Endodermal cell (in vitro differentiated cells): ENCODE results near the gene CAPZB. TPM values are rescaled to one million over a fixed set of nuclear protein-coding genes. Genes with fewer than 3 reads are reported as not detected.

Experiments
- DNase-seq: peaks from one replicate; pipeline ENCODE4 v3.0.0-alpha.2; 2017
- H3K27ac ChIP-seq: 2 replicates; pipeline ENCODE4 v1.5.1; 2013; ENCODE audit warnings: mild to moderate bottlenecking, low read depth, low read length, moderate library complexity
- H3K27me3 ChIP-seq: 2 replicates; pipeline ENCODE4 v1.6.1; 2013; ENCODE audit warnings: mild to moderate bottlenecking, low read length, moderate library complexity; ENCODE audit not compliant: insufficient read depth, control insufficient read depth, poor library complexity, severe bottlenecking
- H3K36me3 ChIP-seq: 2 replicates; pipeline ENCODE4 v1.7.0; 2013; ENCODE audit warnings: mild to moderate bottlenecking, low read length, moderate library complexity; ENCODE audit not compliant: control insufficient read depth, insufficient read depth
- H3K4me1 ChIP-seq: one replicate; pipeline ENCODE4 v1.7.0; 2013; ENCODE audit warnings: low read length; ENCODE audit not compliant: control insufficient read depth, insufficient read depth
- H3K4me3 ChIP-seq: 2 replicates; pipeline ENCODE4 v1.5.1; 2013; ENCODE audit warnings: mild to moderate bottlenecking, low read length, moderate library complexity
- H3K9ac ChIP-seq: 2 replicates; pipeline ENCODE4 v1.6.1; 2013; ENCODE audit warnings: mild to moderate bottlenecking, low read length, moderate library complexity; ENCODE audit not compliant: poor library complexity, severe bottlenecking; ENCODE audit errors: extremely low read depth
- H3K9me3 ChIP-seq: 2 replicates; pipeline ENCODE4 v1.6.1; 2013; ENCODE audit warnings: mild to moderate bottlenecking, low read length, moderate library complexity; ENCODE audit not compliant: control insufficient read depth
- H3K27ac Mint-ChIP-seq: 2 replicates; pipeline ENCODE4 v1.8.0; 2020; ENCODE audit warnings: mixed read lengths
- H3K27me3 Mint-ChIP-seq: 2 replicates; pipeline ENCODE4 v1.8.0; 2021; ENCODE audit warnings: mild to moderate bottlenecking, mixed read lengths; ENCODE audit not compliant: insufficient read depth
- H3K36me3 Mint-ChIP-seq: 2 replicates; pipeline ENCODE4 v1.8.0; 2020; ENCODE audit warnings: low read depth, mixed read lengths
- H3K4me1 Mint-ChIP-seq: 2 replicates; pipeline ENCODE4 v1.8.0; 2020; ENCODE audit warnings: mixed read lengths
- H3K4me3 Mint-ChIP-seq: 2 replicates; pipeline ENCODE4 v1.8.0; 2020; ENCODE audit warnings: mild to moderate bottlenecking, moderate library complexity, mixed read lengths
- H3K9me3 Mint-ChIP-seq: 2 replicates; pipeline ENCODE4 v1.8.0; 2020; ENCODE audit warnings: mild to moderate bottlenecking, mixed read lengths
- WGBS, 2 experiments: methylation state at CpG; one replicate each; pipeline versions ENCODE4 v1.1.5 to v1.1.7; 2013; ENCODE audit warnings: missing lambda C conversion rate in 2 of 2, mixed read lengths in 1 of 2; ENCODE audit not compliant: insufficient coverage in 1 of 2, insufficient read length in 1 of 2; 5-methylcytosine and 5-hydroxymethylcytosine counted together
- total RNA-seq, 2 donors: library from RNA; stranded (reverse); fragmentation: NEBNext Ultra II Directional in 1 of 2; extraction: Animal tissue kit (Norgen Biotek cat#: 25700) in 1 of 2; gene quantifications; 2 replicates in 1 of 2; 3 replicates in 1 of 2; pipeline ENCODE4 v1.2.1, GENCODE V29; 2021
- TF ChIP-seq, protein P1 (sequence below): fragments of 200-600 bp; sonication (generic); conservative IDR thresholded peaks from 2 replicates; pipeline ENCODE4 v1.5.0; 2021; ENCODE audit warnings: antibody characterized with exemption, mild to moderate bottlenecking

CAPZB gene
- total RNA-seq, 2 donors from 2014 or later: 334 to 362 TPM

DNA sequence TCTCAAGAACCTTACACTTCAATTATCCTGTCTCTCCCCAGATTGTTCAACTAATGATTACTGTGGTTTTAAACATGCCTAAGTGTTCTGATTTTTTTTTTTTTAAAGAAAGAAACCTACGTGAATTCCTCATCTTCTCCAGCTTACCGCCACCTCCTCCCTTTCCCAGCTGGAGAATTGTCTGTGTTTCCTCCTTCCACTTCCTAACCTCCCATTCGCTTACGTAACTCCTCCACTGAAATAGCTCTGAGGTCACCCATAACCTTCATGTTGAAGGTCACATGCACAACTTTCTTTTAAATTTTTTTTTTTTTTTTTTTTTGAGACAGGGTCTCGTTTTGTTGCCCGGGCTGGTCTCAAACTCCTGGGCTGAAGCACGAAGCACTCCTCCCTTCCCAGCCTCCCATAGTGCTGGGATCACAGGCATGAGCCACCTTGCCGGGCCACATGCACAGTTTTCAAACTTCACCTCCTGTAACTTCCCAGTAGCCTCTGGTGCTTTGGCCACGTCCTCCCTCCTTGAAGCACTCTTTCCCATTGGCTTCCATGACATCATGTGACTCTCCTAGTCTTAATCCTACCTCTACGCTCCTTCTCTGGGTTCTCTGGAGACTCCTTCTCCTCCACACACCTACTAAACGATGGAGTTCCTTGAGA lies 9.8 kb upstream of the CAPZB start:
- Histone ChIP-seq H3K4me3 (no peak overlapping the region), H3K4me1 (no peaks in the 10 kb centered on the region), H3K27me3 (no peaks in the 10 kb centered on the region), H3K27ac (no peak overlapping the region), H3K9me3 (no peaks in the 10 kb centered on the region), H3K36me3 (no peaks in the 10 kb centered on the region), H3K9ac (no peak overlapping the region)
- H3K27me3 Mint-ChIP-seq: peaks cover 3% of the 10 kb centered on the region
- H3K27ac Mint-ChIP-seq: no peak overlapping the region
- no peaks in the 10 kb centered on the region for H3K36me3 Mint-ChIP-seq
- no peak for DNase-seq
- TF ChIP-seq, protein P1, sequence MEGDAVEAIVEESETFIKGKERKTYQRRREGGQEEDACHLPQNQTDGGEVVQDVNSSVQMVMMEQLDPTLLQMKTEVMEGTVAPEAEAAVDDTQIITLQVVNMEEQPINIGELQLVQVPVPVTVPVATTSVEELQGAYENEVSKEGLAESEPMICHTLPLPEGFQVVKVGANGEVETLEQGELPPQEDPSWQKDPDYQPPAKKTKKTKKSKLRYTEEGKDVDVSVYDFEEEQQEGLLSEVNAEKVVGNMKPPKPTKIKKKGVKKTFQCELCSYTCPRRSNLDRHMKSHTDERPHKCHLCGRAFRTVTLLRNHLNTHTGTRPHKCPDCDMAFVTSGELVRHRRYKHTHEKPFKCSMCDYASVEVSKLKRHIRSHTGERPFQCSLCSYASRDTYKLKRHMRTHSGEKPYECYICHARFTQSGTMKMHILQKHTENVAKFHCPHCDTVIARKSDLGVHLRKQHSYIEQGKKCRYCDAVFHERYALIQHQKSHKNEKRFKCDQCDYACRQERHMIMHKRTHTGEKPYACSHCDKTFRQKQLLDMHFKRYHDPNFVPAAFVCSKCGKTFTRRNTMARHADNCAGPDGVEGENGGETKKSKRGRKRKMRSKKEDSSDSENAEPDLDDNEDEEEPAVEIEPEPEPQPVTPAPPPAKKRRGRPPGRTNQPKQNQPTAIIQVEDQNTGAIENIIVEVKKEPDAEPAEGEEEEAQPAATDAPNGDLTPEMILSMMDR: no peak
- peaks cover 10% of the 10 kb centered on the region for H3K9me3 Mint-ChIP-seq
- 89 to 92% methylated on average over 7 to 11 of the region's 11 CpGs for WGBS, 2 experiments
- H3K4me1 Mint-ChIP-seq: peaks cover 4% of the 10 kb centered on the region
- no peak overlapping the region for H3K4me3 Mint-ChIP-seq

DNA sequence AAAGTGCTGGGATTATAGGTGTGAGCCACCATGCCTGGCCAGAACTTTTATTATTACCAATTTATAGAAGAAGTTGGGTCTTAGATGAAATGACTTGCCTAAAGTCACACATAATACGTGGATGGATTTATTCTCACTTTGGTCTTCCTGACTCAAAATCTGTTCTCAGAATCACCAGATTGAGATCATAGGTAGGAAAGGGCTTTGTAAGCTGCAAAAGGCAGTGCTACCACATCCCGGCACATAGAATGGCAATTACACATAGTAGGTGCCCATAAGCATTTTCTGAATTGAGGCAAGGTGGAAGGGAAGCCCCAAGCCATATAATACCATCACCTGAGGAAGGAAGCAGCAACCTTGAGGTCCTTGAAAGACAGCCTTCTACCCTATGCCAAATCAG lies 8.2 kb upstream of the CAPZB start:
- no peak overlapping the region for H3K4me3 Mint-ChIP-seq
- peaks cover 4% of the 10 kb centered on the region for H3K4me1 Mint-ChIP-seq
- Histone ChIP-seq H3K9ac (no peak overlapping the region), H3K4me1 (no peaks in the 10 kb centered on the region), H3K27ac (no peak overlapping the region), H3K27me3 (no peaks in the 10 kb centered on the region), H3K9me3 (no peaks in the 10 kb centered on the region), H3K36me3 (no peaks in the 10 kb centered on the region), H3K4me3 (no peak overlapping the region)
- H3K27ac Mint-ChIP-seq: no peak overlapping the region
- H3K27me3 Mint-ChIP-seq: peaks cover 2% of the 10 kb centered on the region
- TF ChIP-seq, protein P1: no peak
- 80 to 86% methylated on average over 2 of the region's 2 CpGs for WGBS, 2 experiments
- DNase-seq: no peak
- peaks cover 4% of the 10 kb centered on the region for H3K9me3 Mint-ChIP-seq
- no peaks in the 10 kb centered on the region for H3K36me3 Mint-ChIP-seq

DNA sequence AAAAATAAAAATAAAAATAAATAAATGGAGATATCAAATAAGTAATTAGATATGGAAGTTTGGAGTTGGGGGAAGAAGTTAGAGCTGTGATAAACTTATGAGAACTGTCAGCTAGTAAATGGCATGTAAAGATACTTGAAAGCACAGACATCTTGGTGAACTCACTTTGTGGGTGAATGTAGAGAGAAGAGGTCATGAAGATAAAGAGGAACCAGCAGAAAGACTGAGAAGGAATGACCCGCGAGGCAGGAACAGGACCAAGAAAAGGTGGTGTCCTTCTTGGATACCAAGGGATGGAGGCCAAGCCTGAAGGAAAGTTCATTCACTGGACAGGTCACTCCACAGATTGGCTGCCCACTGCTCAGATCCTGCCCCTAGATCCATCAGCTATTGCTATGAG lies 4.7 kb upstream of the CAPZB start:
- 80 to 94% methylated on average over 2 of the region's 2 CpGs for WGBS, 2 experiments
- Histone ChIP-seq H3K27ac (no peak overlapping the region), H3K9me3 (no peaks in the 10 kb centered on the region), H3K4me3 (no peak overlapping the region), H3K9ac (no peak overlapping the region), H3K36me3 (no peaks in the 10 kb centered on the region), H3K27me3 (no peaks in the 10 kb centered on the region), H3K4me1 (no peaks in the 10 kb centered on the region)
- H3K4me3 Mint-ChIP-seq: no peak overlapping the region
- H3K27me3 Mint-ChIP-seq: no peaks in the 10 kb centered on the region
- no peaks in the 10 kb centered on the region for H3K9me3 Mint-ChIP-seq
- TF ChIP-seq, protein P1: no peak
- DNase-seq: no peak
- H3K36me3 Mint-ChIP-seq: no peaks in the 10 kb centered on the region
- no peak overlapping the region for H3K27ac Mint-ChIP-seq
- H3K4me1 Mint-ChIP-seq: peaks cover 5% of the 10 kb centered on the region
